Karpas-422 (cell line): ENCODE results near the gene AGAP1. TPM values are rescaled to one million over a fixed set of nuclear protein-coding genes. Genes with fewer than 3 reads are reported as not detected.

ENCODE experiments used
- DNase-seq: peaks from one replicate; pipeline ENCODE4 v3.0.0-alpha.2; 2015
- H2AFZ ChIP-seq: fragments of 200-600 bp; sonication (generic); 2 replicates; pipeline ENCODE4 v1.6.1; 2014; ENCODE audit warnings: antibody characterized with exemption, low read length, mixed read lengths
- H3K27ac ChIP-seq: fragments of 200-600 bp; sonication (generic); 2 replicates; pipeline ENCODE4 v1.5.1; 2014; ENCODE audit warnings: mild to moderate bottlenecking, low read length, moderate library complexity
- H3K27me3 ChIP-seq: fragments of 200-600 bp; sonication (generic); 2 replicates; pipeline ENCODE4 v1.6.1; 2014; ENCODE audit warnings: low read length, mixed read lengths
- H3K36me3 ChIP-seq: fragments of 200-600 bp; sonication (generic); 2 replicates; pipeline ENCODE4 v1.6.1; 2014; ENCODE audit warnings: low read length, mixed read lengths; ENCODE audit not compliant: insufficient read depth
- H3K4me1 ChIP-seq: fragments of 200-600 bp; sonication (generic); 2 replicates; pipeline ENCODE4 v1.6.1; 2014; ENCODE audit warnings: mild to moderate bottlenecking, low read length, mixed read lengths
- H3K4me2 ChIP-seq: fragments of 200-600 bp; sonication (generic); 2 replicates; pipeline ENCODE4 v1.6.1; 2014; ENCODE audit warnings: low read length, low read depth, mild to moderate bottlenecking; ENCODE audit not compliant: poor library complexity, severe bottlenecking
- H3K4me3 ChIP-seq: fragments of 200-600 bp; sonication (generic); 2 replicates; pipeline ENCODE4 v1.5.1; 2014; ENCODE audit warnings: mild to moderate bottlenecking, antibody characterized with exemption, low read length, mixed read lengths
- H3K79me2 ChIP-seq: fragments of 200-600 bp; sonication (generic); 2 replicates; pipeline ENCODE4 v1.6.1; 2014; ENCODE audit warnings: mild to moderate bottlenecking, low read length, mixed read lengths
- H3K9ac ChIP-seq: fragments of 200-600 bp; sonication (generic); 2 replicates; pipeline ENCODE4 v1.6.0; 2014; ENCODE audit warnings: low read length
- H3K9me2 ChIP-seq: fragments of 200-600 bp; sonication (generic), shearing (Covaris generic); replicated peaks from 2 replicates; pipeline ENCODE4 v1.6.0; 2014; ENCODE audit warnings: mild to moderate bottlenecking, low read length, moderate library complexity; ENCODE audit not compliant: insufficient read depth
- H3K9me3 ChIP-seq: fragments of 300-700, 200-600 bp; sonication (generic); 2 replicates; pipeline ENCODE4 v1.6.1; 2014; ENCODE audit warnings: low read length, mixed read lengths
- H4K20me1 ChIP-seq: fragments of 200-600 bp; sonication (generic); 2 replicates; pipeline ENCODE4 v1.6.1; 2014; ENCODE audit warnings: mild to moderate bottlenecking, antibody characterized with exemption, low read length, low read depth; ENCODE audit not compliant: insufficient read depth
- total RNA-seq: library from RNA; depleted of rRNA; stranded (reverse); fragments of >200 nt; shearing (Covaris generic); gene quantifications from 2 replicates; pipeline ENCODE4 v1.2.3, GENCODE V29; 2014; ENCODE audit warnings: low replicate concordance

AGAP1 gene
- total RNA-seq, 1 experiment from 2014 or later, result not detected

GRCh38 chr2:236173036-236173728, 679.3 kb downstream of the AGAP1 start:
- DNase-seq, result no peak
- no peak overlapping the region for H3K9ac ChIP-seq
- H4K20me1 ChIP-seq, result no peaks in the 10 kb centered on the region
- H3K27me3 ChIP-seq, result no peaks in the 10 kb centered on the region
- no peaks in the 10 kb centered on the region for H3K36me3 ChIP-seq
- H3K9me2 ChIP-seq, result no peaks in the 10 kb centered on the region
- H3K9me3 ChIP-seq, result no peaks in the 10 kb centered on the region
- H3K79me2 ChIP-seq, result no peaks in the 10 kb centered on the region
- no peak overlapping the region for H3K27ac ChIP-seq
- no peak overlapping the region for H3K4me3 ChIP-seq
- H3K4me2 ChIP-seq, result no peak overlapping the region
- H3K4me1 ChIP-seq, result no peaks in the 10 kb centered on the region
- no peak overlapping the region for H2AFZ ChIP-seq

- H3K9ac ChIP-seq, result no peak overlapping the region
- H3K27me3 ChIP-seq, result no peaks in the 10 kb centered on the region
Measured at GRCh38 chr2:236173729-236174607, 680.1 kb downstream of the AGAP1 start.

GRCh38 chr2:236175548-236176150, 681.8 kb downstream of the AGAP1 start:
- Histone ChIP-seq H3K9ac (no peak overlapping the region), H4K20me1 (no peaks in the 10 kb centered on the region), H3K4me2 (no peak overlapping the region), H3K9me3 (no peaks in the 10 kb centered on the region), H3K36me3 (no peaks in the 10 kb centered on the region), H3K4me1 (no peaks in the 10 kb centered on the region), H3K9me2 (no peaks in the 10 kb centered on the region), H2AFZ (no peak overlapping the region), H3K27me3 (no peaks in the 10 kb centered on the region), H3K27ac (no peak overlapping the region), H3K4me3 (no peak overlapping the region), H3K79me2 (no peaks in the 10 kb centered on the region)
- DNase-seq, result no peak

More at GRCh38 chr2:236173729-236174607, 680.1 kb downstream of the AGAP1 start:
- H3K4me1 ChIP-seq, result no peaks in the 10 kb centered on the region
- no peaks in the 10 kb centered on the region for H3K9me2 ChIP-seq
- no peak overlapping the region for H3K27ac ChIP-seq
- H3K36me3 ChIP-seq, result no peaks in the 10 kb centered on the region
- no peak overlapping the region for H3K4me2 ChIP-seq
- no peaks in the 10 kb centered on the region for H3K9me3 ChIP-seq
- no peak overlapping the region for H3K4me3 ChIP-seq
- H2AFZ ChIP-seq, result no peak overlapping the region
- DNase-seq, result no peak
- H3K79me2 ChIP-seq, result no peaks in the 10 kb centered on the region
- H4K20me1 ChIP-seq, result no peaks in the 10 kb centered on the region

- peak; percentile 74 for DNase-seq
- no peaks in the 10 kb centered on the region for H3K27me3 ChIP-seq
- no peaks in the 10 kb centered on the region for H4K20me1 ChIP-seq
- no peak overlapping the region for H3K4me3 ChIP-seq
- no peak overlapping the region for H3K27ac ChIP-seq
- no peaks in the 10 kb centered on the region for H3K4me1 ChIP-seq
- no peak overlapping the region for H3K9ac ChIP-seq
- no peaks in the 10 kb centered on the region for H3K79me2 ChIP-seq
- H3K9me2 ChIP-seq, result no peaks in the 10 kb centered on the region
- no peaks in the 10 kb centered on the region for H3K9me3 ChIP-seq
- H3K36me3 ChIP-seq, result no peaks in the 10 kb centered on the region
- H3K4me2 ChIP-seq, result no peak overlapping the region
- no peak overlapping the region for H2AFZ ChIP-seq
Measured at GRCh38 chr2:236176417-236176816, 682.6 kb downstream of the AGAP1 start.

GRCh38 chr2:236176951-236177350, 683.1 kb downstream of the AGAP1 start:
- Histone ChIP-seq H3K4me2 (no peak overlapping the region), H2AFZ (no peak overlapping the region), H3K9me2 (no peaks in the 10 kb centered on the region), H3K4me1 (no peaks in the 10 kb centered on the region), H3K9me3 (no peaks in the 10 kb centered on the region), H3K36me3 (no peaks in the 10 kb centered on the region), H3K79me2 (no peaks in the 10 kb centered on the region), H3K27ac (no peak overlapping the region), H3K27me3 (no peaks in the 10 kb centered on the region), H3K9ac (no peak overlapping the region), H4K20me1 (no peaks in the 10 kb centered on the region), H3K4me3 (no peak overlapping the region)
- no peak for DNase-seq

GRCh38 chr2:236177604-236177966, 683.7 kb downstream of the AGAP1 start:
- no peak overlapping the region for H2AFZ ChIP-seq
- H3K9ac ChIP-seq, result no peak overlapping the region
- no peaks in the 10 kb centered on the region for H3K36me3 ChIP-seq
- DNase-seq, result no peak
- H3K9me2 ChIP-seq, result no peaks in the 10 kb centered on the region
- H3K4me1 ChIP-seq, result no peaks in the 10 kb centered on the region
- H3K9me3 ChIP-seq, result no peaks in the 10 kb centered on the region
- H3K27ac ChIP-seq, result no peak overlapping the region
- no peaks in the 10 kb centered on the region for H4K20me1 ChIP-seq
- H3K27me3 ChIP-seq, result no peaks in the 10 kb centered on the region
- H3K4me3 ChIP-seq, result no peak overlapping the region
- no peaks in the 10 kb centered on the region for H3K79me2 ChIP-seq
- H3K4me2 ChIP-seq, result no peak overlapping the region

GRCh38 chr2:236177967-236178889, 684.4 kb downstream of the AGAP1 start:
- no peak overlapping the region for H3K4me3 ChIP-seq
- H3K9me3 ChIP-seq, result no peaks in the 10 kb centered on the region
- H4K20me1 ChIP-seq, result no peaks in the 10 kb centered on the region
- H3K79me2 ChIP-seq, result no peaks in the 10 kb centered on the region
- H3K4me1 ChIP-seq, result no peaks in the 10 kb centered on the region
- no peak overlapping the region for H3K9ac ChIP-seq
- H2AFZ ChIP-seq, result no peak overlapping the region
- H3K27me3 ChIP-seq, result no peaks in the 10 kb centered on the region
- H3K9me2 ChIP-seq, result no peaks in the 10 kb centered on the region
- no peak overlapping the region for H3K4me2 ChIP-seq
- H3K36me3 ChIP-seq, result no peaks in the 10 kb centered on the region
- no peak for DNase-seq
- H3K27ac ChIP-seq, result no peak overlapping the region
